ENCODE data around the gene MYO16.

The MYO16 gene

DNA sequence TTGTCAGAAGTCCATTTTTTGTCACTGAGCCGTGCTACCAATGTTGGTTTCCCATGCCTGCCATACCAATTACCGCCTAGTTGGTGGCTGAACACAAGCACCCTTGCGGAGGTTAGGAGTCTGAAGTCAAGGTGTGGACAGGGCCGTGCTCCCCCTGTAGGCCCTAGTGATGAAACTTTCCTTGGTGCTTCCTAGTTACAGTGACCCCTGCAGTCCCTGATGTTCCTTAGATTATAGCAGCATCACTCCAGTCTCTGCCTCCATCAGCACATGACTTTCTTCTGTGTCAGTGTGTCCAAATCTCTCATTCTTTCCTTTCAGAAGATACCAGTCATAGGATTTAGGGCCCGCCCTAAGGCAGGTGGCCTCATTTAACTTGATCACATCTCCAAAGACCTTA, 99.0 kb downstream of the MYO16 start:
- H3K27ac ChIP-seq: no peak overlapping the region
- TF ChIP-seq ZFX (IDR thresholded peaks at IDR 0.05) (no peak), CTCF (conservative IDR thresholded peaks at IDR 0.05) (peak; percentile 38)

- no peak overlapping the region for H3K27ac ChIP-seq
- no peak for TF ChIP-seq ZFX (IDR thresholded peaks at IDR 0.05)
- no peak for TF ChIP-seq CTCF (conservative IDR thresholded peaks at IDR 0.05)
Observed at GRCh38 chr13:108733022-108733560, 103.7 kb downstream of the MYO16 start.

DNA sequence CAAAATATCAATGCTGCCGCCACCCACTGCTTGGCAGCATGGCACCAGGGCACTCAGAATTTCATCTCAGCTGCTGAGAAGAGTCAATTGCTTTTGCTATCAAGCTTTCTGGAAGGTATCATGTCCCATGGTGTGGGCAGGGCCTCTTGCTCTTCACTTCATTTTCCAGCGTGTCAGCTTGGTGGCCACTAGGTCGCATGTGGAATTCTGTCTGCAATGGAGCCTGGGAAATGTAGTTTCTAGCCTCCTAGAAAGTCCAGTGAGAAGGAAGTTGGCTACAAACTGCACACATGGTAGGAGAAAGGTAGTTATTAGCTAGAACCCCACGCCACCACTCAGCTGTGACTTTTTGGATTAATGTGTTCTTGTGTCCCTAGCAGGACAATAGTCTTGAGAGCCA, 105.3 kb downstream of the MYO16 start:
- no peak overlapping the region for H3K27ac ChIP-seq
- TF ChIP-seq ZFX (IDR thresholded peaks at IDR 0.05): no peak
- TF ChIP-seq CTCF (conservative IDR thresholded peaks at IDR 0.05): no peak

GRCh38 chr13:108741930-108742329, 112.5 kb downstream of the MYO16 start:
- TF ChIP-seq CTCF (conservative IDR thresholded peaks at IDR 0.05) (no peak), ZFX (IDR thresholded peaks at IDR 0.05) (no peak)
- H3K27ac ChIP-seq: no peak overlapping the region

DNA sequence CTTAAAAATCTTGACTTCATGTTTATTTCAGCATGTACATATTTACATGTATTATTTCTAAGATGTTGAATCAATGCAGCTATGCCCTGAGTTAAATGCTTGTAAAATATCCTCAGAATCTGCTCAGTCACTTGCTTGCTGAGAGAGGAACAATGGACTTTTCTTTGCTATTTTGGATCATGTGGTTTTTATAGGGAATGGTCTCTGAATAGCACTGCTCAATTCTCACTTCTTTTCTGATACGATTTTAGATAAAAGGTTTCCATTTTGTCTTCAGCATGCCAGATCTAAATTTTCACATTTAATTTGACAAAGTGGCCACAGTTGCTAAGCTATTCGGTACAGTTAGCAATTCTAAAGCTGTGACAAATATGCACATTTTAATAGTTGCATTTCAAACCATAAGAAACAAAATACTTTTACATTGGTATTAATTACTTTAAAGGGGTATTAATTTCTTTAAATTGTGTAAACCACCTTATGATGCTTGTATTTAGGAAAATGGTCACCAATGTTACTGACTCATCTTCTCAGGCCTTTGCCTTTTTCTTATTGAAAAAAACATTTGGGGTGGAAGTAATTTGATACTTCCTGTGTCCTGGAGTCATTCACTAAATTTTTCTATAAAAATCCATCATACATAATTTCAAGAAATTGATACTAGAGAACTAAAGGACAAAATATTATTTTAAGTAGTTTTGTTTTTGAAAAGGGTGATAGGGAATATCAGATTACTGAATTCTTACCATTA, 113.5 kb downstream of the MYO16 start:
- H3K27ac ChIP-seq: no peak overlapping the region
- no peak for TF ChIP-seq ZFX (IDR thresholded peaks at IDR 0.05)

DNA sequence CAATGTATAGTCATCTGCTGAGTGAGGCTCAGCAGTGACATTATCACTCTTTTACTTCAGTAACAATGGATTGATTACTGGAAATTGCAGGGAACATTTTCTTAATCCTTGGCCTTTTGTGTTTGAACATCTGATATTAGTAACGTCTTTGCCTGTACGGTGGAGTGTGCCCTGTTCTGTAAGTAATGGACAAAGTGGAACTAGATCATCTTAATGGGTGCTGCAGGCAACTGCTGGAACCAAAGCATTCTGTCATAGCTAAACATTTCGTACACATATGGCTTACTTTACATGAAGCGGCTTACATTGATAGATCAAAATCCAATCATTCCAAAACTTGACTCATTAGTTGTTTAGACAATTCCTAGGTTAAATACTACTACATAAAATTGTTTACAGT, 114.1 kb downstream of the MYO16 start:
- no peak overlapping the region for H3K27ac ChIP-seq
- TF ChIP-seq CTCF (conservative IDR thresholded peaks at IDR 0.05) (no peak), ZFX (IDR thresholded peaks at IDR 0.05) (no peak)

GRCh38 chr13:108747843-108748242, 118.4 kb downstream of the MYO16 start:
- no peak overlapping the region for H3K27ac ChIP-seq
- TF ChIP-seq ZFX (IDR thresholded peaks at IDR 0.05) (no peak), CTCF (conservative IDR thresholded peaks at IDR 0.05) (no peak)

DNA sequence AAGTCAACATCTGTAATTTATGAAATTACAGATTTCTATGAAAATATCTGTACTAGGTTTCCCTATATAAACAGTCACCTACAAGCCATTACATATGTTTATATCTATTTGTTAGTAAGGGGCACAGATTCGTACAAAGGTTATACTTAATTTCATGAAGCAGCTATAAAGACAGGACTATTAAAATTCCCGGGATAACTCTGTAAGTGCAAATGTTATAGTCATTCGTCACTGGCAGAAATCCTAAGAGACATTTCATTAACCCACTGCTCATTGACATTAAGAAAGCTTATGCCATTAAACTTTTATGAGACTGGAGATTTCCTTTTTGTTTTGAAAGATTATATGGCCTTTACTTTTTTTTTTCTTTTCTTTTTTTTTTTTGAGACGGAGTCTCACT, 122.9 kb downstream of the MYO16 start:
- H3K27ac ChIP-seq: no peak overlapping the region
- no peak for TF ChIP-seq ZFX (IDR thresholded peaks at IDR 0.05)
- TF ChIP-seq CTCF (conservative IDR thresholded peaks at IDR 0.05): no peak

Data from C4-2B (cell line).